H1 (cell line): ENCODE data around the gene GCLC. TPM values are rescaled to one million over a fixed set of nuclear protein-coding genes. Genes with fewer than 3 reads are reported as not detected.

ENCODE experiments used
- CBX5 ChIP-seq: fragments of 300-800, 300-1000 bp; sonication (generic); IDR thresholded peaks from 2 replicates; pipeline ENCODE4 v1.7.1; 2016; ENCODE audit warnings: antibody characterized with exemption, low read length, low read depth
- CHD7 ChIP-seq: fragments of 300-600 bp; sonication (generic); IDR thresholded peaks from 2 replicates; pipeline ENCODE4 v1.7.1; 2012; ENCODE audit warnings: low read length, moderate library complexity, mild to moderate bottlenecking, inconsistent platforms; ENCODE audit not compliant: insufficient replicate concordance
- NANOG ChIP-seq: IDR thresholded peaks from 2 replicates; pipeline ENCODE4 v1.6.1; 2011; ENCODE audit warnings: low read length, low read depth, mild to moderate bottlenecking, inconsistent platforms; ENCODE audit not compliant: insufficient read depth, poor library complexity, severe bottlenecking
- PHF8 ChIP-seq: fragments of 200-600 bp; sonication (generic); conservative IDR thresholded peaks from 2 replicates; pipeline ENCODE4 v1.7.1; 2012; ENCODE audit warnings: low read depth, mild to moderate bottlenecking, inconsistent platforms, low read length, moderate library complexity
- POU5F1 ChIP-seq: IDR thresholded peaks from 2 replicates; pipeline ENCODE4 v1.6.1; 2011; ENCODE audit warnings: low read depth, mild to moderate bottlenecking, low read length, moderate library complexity
- SAP30 ChIP-seq: fragments of 300-600 bp; sonication (generic); IDR thresholded peaks from 2 replicates; pipeline ENCODE4 v1.7.1; 2012; ENCODE audit warnings: low read length, moderate library complexity, mild to moderate bottlenecking, inconsistent platforms; ENCODE audit not compliant: insufficient read depth, insufficient replicate concordance
- SIN3A ChIP-seq, 2 experiments: IDR thresholded peaks in 1 of 2; conservative IDR thresholded peaks in 1 of 2; 2 replicates each; pipeline ENCODE4 v1.6.1; 2011 to 2012; ENCODE audit warnings: low read length in 2 of 2, improper control_type of control experiment in 1 of 2, low read depth in 1 of 2, mild to moderate bottlenecking in 1 of 2
- polyA plus RNA-seq, 7 experiments: library from polyadenylated mRNA; depleted of rRNA in 3 of 7; stranded (reverse) in 5 of 7; unstranded in 2 of 7; fragments of >200 nt in 5 of 7; fragments of 200-250 nt in 2 of 7; gene quantifications; 1 replicate in 5 of 7; 2 replicates in 1 of 7; 4 replicates in 1 of 7; pipeline versions ENCODE4 v1.2.1 to v1.2.3, GENCODE V29; 2011 to 2013; ENCODE audit warnings: missing spikeins in 2 of 7, mixed read lengths in 2 of 7
- total RNA-seq: library from RNA; stranded (reverse); fragmentation: NEBNext Ultra II Directional; extraction: Animal tissue kit (Norgen Biotek cat#: 25700); gene quantifications from 2 replicates; pipeline ENCODE4 v1.2.1, GENCODE V29; 2021
- TF ChIP-seq, protein P1 (sequence below): IDR thresholded peaks from 2 replicates; pipeline ENCODE4 v1.6.1; 2012; ENCODE audit warnings: inconsistent platforms

The GCLC gene
- total and polyA plus RNA-seq, 2 of the 8 experiments (the other 6 are each of a cell fraction or from before 2014, with no cell fraction given): 15.8 to 54.0 TPM

- TF ChIP-seq CBX5: no peak
- no peak for TF ChIP-seq NANOG
- no peak; a peak in 2 of 4 replicates for TF ChIP-seq SIN3A (conservative IDR thresholded peaks at IDR 0.05 in 1 of 2, IDR thresholded peaks at IDR 0.05 in 1 of 2; ENCODE audit: low read depth in 1 of 2, low read length in 2 of 2)
- TF ChIP-seq SAP30: no peak
- TF ChIP-seq, protein P1, sequence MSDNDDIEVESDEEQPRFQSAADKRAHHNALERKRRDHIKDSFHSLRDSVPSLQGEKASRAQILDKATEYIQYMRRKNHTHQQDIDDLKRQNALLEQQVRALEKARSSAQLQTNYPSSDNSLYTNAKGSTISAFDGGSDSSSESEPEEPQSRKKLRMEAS: peak; percentile 96
- peak; percentile 86; the same call in 1 of the 2 replicates for TF ChIP-seq PHF8
- TF ChIP-seq CHD7: no peak
- TF ChIP-seq POU5F1: 0 out of 2 replicates have a peak, but pooled peaks have one; percentile 28
These were observed at the start of gene GCLC (continued) for GRCh38 chr6:53544470-53545308.
